SK-N-MC (cell line): ENCODE data around the gene GPR50.

ENCODE experiments used
- EZH2 ChIP-seq: fragments of 200-600 bp; sonication (generic); IDR thresholded peaks from one replicate; pipeline ENCODE4 v1.6.1; 2017; ENCODE audit warnings: antibody characterized with exemption
- FOXP2 ChIP-seq: optimal IDR thresholded peaks from 2 replicates; pipeline ENCODE3; 2011; ENCODE audit warnings: mild to moderate bottlenecking, moderate library complexity; ENCODE audit not compliant: insufficient read depth; ENCODE audit errors: extremely low read length, control extremely low read depth
- POLR2AphosphoS5 ChIP-seq: IDR thresholded peaks from 2 replicates; pipeline ENCODE4 v1.6.1; 2012; ENCODE audit warnings: mild to moderate bottlenecking, low read depth, low read length, borderline replicate concordance

- TF ChIP-seq EZH2 (no peak), POLR2AphosphoS5 (no peak), FOXP2 (no peak)
These were observed at the start of gene GPR50 for GRCh38 chrX:151176231-151176750.
